HAP-1 (cell line): ENCODE results near the gene SLC6A12.
A peak's percentile ranks its signal among the peaks of the same experiment; 100 is the strongest.
"Not testable (repeated sequence)": the region's sequence is repeated elsewhere in the genome, so short reads cannot be mapped to it uniquely, and the experiment has no call there.

Experiments used
- DNase-seq, 2 experiments: peaks; one replicate each; pipeline ENCODE4 v3.0.0-alpha.2; 2016 to 2020; ENCODE audit warnings: low spot score in 2 of 2
- H3K27me3 ChIP-seq: fragments of 250-450 bp; sonication (Bioruptor Pico); 2 replicates; pipeline ENCODE4 v1.5.1; 2020; ENCODE audit warnings: low read depth, mild to moderate bottlenecking, moderate library complexity
- H3K36me3 ChIP-seq: fragments of 250-450 bp; sonication (Bioruptor Pico); replicated peaks from 2 replicates; pipeline ENCODE4 v1.5.1; 2020; ENCODE audit warnings: mild to moderate bottlenecking
- H3K4me1 ChIP-seq: fragments of 250-450 bp; sonication (Bioruptor Pico); 2 replicates; pipeline ENCODE4 v1.5.1; 2020; ENCODE audit warnings: mild to moderate bottlenecking
- H3K4me3 ChIP-seq: fragments of 250-450 bp; sonication (Bioruptor Pico); 2 replicates; pipeline ENCODE4 v1.5.1; 2020; ENCODE audit warnings: mild to moderate bottlenecking, moderate library complexity
- H3K9me3 ChIP-seq: fragments of 250-450 bp; sonication (Bioruptor Pico); 2 replicates; pipeline ENCODE4 v1.5.1; 2020; ENCODE audit warnings: mild to moderate bottlenecking, moderate library complexity
- in situ Hi-C: fragments of 300-500 bp; cut with MboI; formaldehyde crosslinking; loops from 3 replicates; pipeline ENCODE4 v1.14.3; 2020; ENCODE audit warnings: low sequenced_read_pairs, inconsistent platforms, mixed read lengths

SLC6A12 gene

GRCh38 chr12:195156-195555 is 18.8 kb downstream of the SLC6A12 start:
- no peak overlapping the region for H3K4me3 ChIP-seq
- H3K36me3 ChIP-seq: no peaks in the 10 kb centered on the region

GRCh38 chr12:194276-194675 is 19.7 kb downstream of the SLC6A12 start:
- H3K9me3 ChIP-seq: no peaks in the 10 kb centered on the region

More at GRCh38 chr12:195156-195555, 18.8 kb downstream of the SLC6A12 start:
- no peaks in the 10 kb centered on the region for H3K4me1 ChIP-seq
- H3K27me3 ChIP-seq: peaks cover 8% of the 10 kb centered on the region
- DNase-seq: no peak
- H3K9me3 ChIP-seq: no peaks in the 10 kb centered on the region
- in situ Hi-C loops: no loop called here

GRCh38 chr12:193261-193660 is 20.7 kb downstream of the SLC6A12 start:
- in situ Hi-C loops: no loop called here
- no peaks in the 10 kb centered on the region for H3K36me3 ChIP-seq
- DNase-seq: no peak
- peaks cover 8% of the 10 kb centered on the region for H3K27me3 ChIP-seq
- H3K4me3 ChIP-seq: no peak overlapping the region
- H3K4me1 ChIP-seq: 0 out of 2 replicates have a peak, but pooled peaks cover 3% of the 10 kb centered on the region
- H3K9me3 ChIP-seq: no peaks in the 10 kb centered on the region

More at GRCh38 chr12:194276-194675, 19.7 kb downstream of the SLC6A12 start:
- Histone ChIP-seq H3K27me3 (peaks cover 8% of the 10 kb centered on the region), H3K4me3 (no peak overlapping the region), H3K36me3 (no peaks in the 10 kb centered on the region), H3K4me1 (0 out of 2 replicates have a peak, but pooled peaks cover 1% of the 10 kb centered on the region)
- in situ Hi-C loops: no loop called here
- DNase-seq: no peak

GRCh38 chr12:191541-191940 is 22.4 kb downstream of the SLC6A12 start:
- Histone ChIP-seq H3K4me1 (0 out of 2 replicates have a peak, but pooled peaks cover 3% of the 10 kb centered on the region), H3K4me3 (no peak overlapping the region), H3K27me3 (peaks cover 8% of the 10 kb centered on the region), H3K36me3 (no peaks in the 10 kb centered on the region), H3K9me3 (no peaks in the 10 kb centered on the region)
- DNase-seq: no peak
- in situ Hi-C loops: no loop called here

GRCh38 chr12:190881-191280 is 23.1 kb downstream of the SLC6A12 start:
- Histone ChIP-seq H3K9me3 (no peaks in the 10 kb centered on the region), H3K27me3 (peaks cover 8% of the 10 kb centered on the region), H3K4me1 (0 out of 2 replicates have a peak, but pooled peaks cover 3% of the 10 kb centered on the region), H3K36me3 (no peaks in the 10 kb centered on the region), H3K4me3 (no peak overlapping the region)
- in situ Hi-C loops: no loop called here
- DNase-seq: no peak

- Histone ChIP-seq H3K27me3 (peaks cover 8% of the 10 kb centered on the region; the same call in 1 of the 2 replicates), H3K36me3 (no peaks in the 10 kb centered on the region)
Observed at GRCh38 chr12:189622-189962, 24.4 kb downstream of the SLC6A12 start.

GRCh38 chr12:188910-189621 is 24.9 kb downstream of the SLC6A12 start:
- Histone ChIP-seq H3K9me3 (no peaks in the 10 kb centered on the region), H3K4me1 (0 out of 2 replicates have a peak, but pooled peaks cover 3% of the 10 kb centered on the region), H3K27me3 (peaks cover 6% of the 10 kb centered on the region; the same call in 1 of the 2 replicates), H3K4me3 (peak overlapping the region; percentile 14; the same call in 1 of the 2 replicates), H3K36me3 (no peaks in the 10 kb centered on the region)
- in situ Hi-C loops: no loop called here
- peak; percentile 47 to 75 for DNase-seq

More at GRCh38 chr12:189622-189962, 24.4 kb downstream of the SLC6A12 start:
- Histone ChIP-seq H3K4me3 (no peak overlapping the region), H3K4me1 (0 out of 2 replicates have a peak, but pooled peaks cover 3% of the 10 kb centered on the region), H3K9me3 (no peaks in the 10 kb centered on the region)
- in situ Hi-C loops: no loop called here
- DNase-seq: no peak

GRCh38 chr12:187986-188909 is 25.7 kb downstream of the SLC6A12 start:
- DNase-seq, H3K4me3 ChIP-seq, H3K36me3 ChIP-seq, H3K4me1 ChIP-seq, H3K27me3 ChIP-seq, H3K9me3 ChIP-seq, in situ Hi-C loops: not testable (repeated sequence)

GRCh38 chr12:186006-186625 is 27.8 kb downstream of the SLC6A12 start:
- no peak for DNase-seq
- H3K4me1 ChIP-seq: 0 out of 2 replicates have a peak, but pooled peaks cover 3% of the 10 kb centered on the region
- H3K9me3 ChIP-seq: no peaks in the 10 kb centered on the region
- no peaks in the 10 kb centered on the region for H3K36me3 ChIP-seq
- in situ Hi-C loops: no loop called here
- H3K4me3 ChIP-seq: no peak overlapping the region
- 0 out of 2 replicates have a peak, but pooled peaks cover 3% of the 10 kb centered on the region for H3K27me3 ChIP-seq

GRCh38 chr12:185576-185955 is 28.4 kb downstream of the SLC6A12 start:
- in situ Hi-C loops: no loop called here
- Histone ChIP-seq H3K4me1 (0 out of 2 replicates have a peak, but pooled peaks cover 3% of the 10 kb centered on the region), H3K9me3 (no peaks in the 10 kb centered on the region), H3K27me3 (0 out of 2 replicates have a peak, but pooled peaks cover 2% of the 10 kb centered on the region), H3K4me3 (no peak overlapping the region), H3K36me3 (no peaks in the 10 kb centered on the region)
- DNase-seq: no peak

GRCh38 chr12:184811-185575 is 29.0 kb downstream of the SLC6A12 start:
- Histone ChIP-seq H3K9me3 (no peaks in the 10 kb centered on the region), H3K36me3 (no peaks in the 10 kb centered on the region), H3K4me1 (0 out of 2 replicates have a peak, but pooled peaks cover 3% of the 10 kb centered on the region), H3K4me3 (no peak overlapping the region), H3K27me3 (no peaks in the 10 kb centered on the region)
- in situ Hi-C loops: no loop called here
- no peak for DNase-seq

GRCh38 chr12:182381-182892 is 31.5 kb downstream of the SLC6A12 start:
- no peak overlapping the region for H3K4me3 ChIP-seq
- no peak for DNase-seq
- H3K9me3 ChIP-seq: no peaks in the 10 kb centered on the region
- in situ Hi-C loops: no loop called here
- no peaks in the 10 kb centered on the region for H3K27me3 ChIP-seq
- H3K36me3 ChIP-seq: no peaks in the 10 kb centered on the region
- H3K4me1 ChIP-seq: no peaks in the 10 kb centered on the region

GRCh38 chr12:181921-182320 is 32.0 kb downstream of the SLC6A12 start:
- Histone ChIP-seq H3K27me3 (no peaks in the 10 kb centered on the region), H3K36me3 (no peaks in the 10 kb centered on the region), H3K4me1 (no peaks in the 10 kb centered on the region), H3K4me3 (no peak overlapping the region), H3K9me3 (no peaks in the 10 kb centered on the region)
- in situ Hi-C loops: no loop called here
- DNase-seq: no peak
